HG03175 (cell line): ENCODE data around the gene ABCC3.
A peak's percentile ranks its signal among the peaks of the same experiment; 100 is the strongest.

Experiments used
- ATAC-seq: cut with Tn5 transposase; IDR thresholded peaks from one replicate; pipeline ENCODE4 v1.9.1; 2021; ENCODE audit warnings: mild to moderate bottlenecking, moderate library complexity; ENCODE audit not compliant: unreplicated experiment

Gene ABCC3

DNA sequence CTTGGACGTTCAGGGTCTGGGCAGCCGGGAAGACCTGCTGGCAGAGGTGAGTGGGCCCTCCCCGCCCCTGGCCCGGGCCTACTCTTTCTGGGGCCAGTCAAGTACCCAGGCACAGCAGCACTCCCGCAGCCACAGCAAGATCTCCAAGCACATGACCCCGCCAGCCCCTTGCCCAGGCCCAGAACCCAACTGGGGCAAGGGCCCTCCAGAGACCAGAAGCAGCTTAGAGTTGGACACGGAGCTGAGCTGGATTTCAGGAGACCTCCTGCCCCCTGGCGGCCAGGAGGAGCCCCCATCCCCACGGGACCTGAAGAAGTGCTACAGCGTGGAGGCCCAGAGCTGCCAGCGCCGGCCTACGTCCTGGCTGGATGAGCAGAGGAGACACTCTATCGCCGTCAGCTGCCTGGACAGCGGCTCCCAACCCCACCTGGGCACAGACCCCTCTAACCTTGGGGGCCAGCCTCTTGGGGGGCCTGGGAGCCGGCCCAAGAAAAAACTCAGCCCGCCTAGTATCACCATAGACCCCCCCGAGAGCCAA is 8.6 kb upstream of the ABCC3 start:
- ATAC-seq: no peak

DNA sequence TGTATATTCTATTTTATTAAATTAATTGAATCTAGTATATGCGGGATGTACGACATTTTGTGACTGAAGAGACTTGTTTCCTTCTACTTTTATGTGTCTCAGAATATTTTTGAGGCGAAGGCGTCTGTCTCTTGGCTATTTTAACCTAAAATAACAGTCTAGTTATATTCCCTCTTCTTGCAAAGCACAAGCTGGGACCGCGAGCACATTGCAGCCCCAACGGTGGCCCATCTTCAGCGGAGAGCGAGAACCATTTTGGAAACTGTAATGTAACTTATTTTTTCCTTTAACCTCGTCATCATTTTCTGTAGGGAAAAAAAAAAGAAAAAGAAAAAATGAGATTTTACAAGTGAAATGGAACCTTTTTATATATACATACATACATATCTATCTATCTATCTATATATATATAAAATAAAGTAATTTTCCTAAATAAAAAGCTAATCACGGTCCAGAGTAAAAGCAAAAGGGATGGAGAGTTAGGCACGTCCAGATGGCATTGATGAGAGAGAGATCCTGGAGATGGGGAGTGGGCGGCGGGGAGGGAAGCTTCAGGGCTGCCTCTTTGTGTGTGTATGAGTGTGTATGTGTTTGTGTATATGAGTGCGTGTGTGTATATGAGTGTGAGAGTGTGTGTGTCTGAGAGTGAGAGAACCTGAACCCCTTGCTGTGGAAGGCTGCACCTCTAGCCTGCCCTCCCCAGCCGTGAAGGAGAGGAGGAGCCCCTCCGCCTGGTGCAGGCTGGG is 7.5 kb upstream of the ABCC3 start:
- no peak for ATAC-seq

DNA sequence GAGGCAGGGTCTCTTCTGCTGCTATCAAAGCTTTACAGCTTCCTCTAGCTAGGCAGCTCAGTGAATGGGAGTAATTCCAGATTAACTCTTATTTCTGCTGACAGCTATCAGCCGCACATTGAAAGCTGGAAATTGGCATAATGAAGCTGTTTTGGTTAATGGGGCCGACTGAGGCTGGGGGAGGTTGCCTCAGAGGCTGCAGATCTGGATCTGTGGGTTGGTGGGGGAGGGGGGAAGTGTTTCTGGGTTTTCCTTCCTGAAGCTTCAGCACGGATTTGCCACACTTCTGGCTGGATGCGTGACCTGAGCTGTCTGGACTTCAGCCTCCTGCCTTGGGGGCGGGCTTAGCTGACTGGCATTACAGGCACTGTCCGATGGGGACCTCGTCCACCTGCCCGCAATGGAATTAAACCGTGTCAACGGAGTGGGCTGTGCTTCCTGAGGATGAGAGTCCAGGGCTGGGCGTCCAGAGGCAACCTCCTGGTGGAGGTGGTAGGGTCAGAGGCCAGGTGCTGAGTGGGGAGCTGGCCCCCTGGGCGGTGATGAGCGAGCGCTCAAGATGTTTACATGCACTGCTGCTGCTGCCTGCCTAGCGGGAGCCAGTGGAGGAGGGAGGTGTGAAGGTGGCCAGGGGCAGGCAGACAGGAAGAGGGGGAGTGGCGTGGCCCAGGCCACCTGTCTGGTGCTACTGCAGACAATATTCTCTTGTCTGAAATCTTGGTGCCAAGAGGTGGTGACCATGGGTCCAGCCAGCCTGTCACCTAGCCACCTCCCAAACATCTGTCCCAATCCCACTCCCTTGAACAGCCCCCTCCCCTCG is 6.7 kb upstream of the ABCC3 start:
- peak; percentile 46 for ATAC-seq

DNA sequence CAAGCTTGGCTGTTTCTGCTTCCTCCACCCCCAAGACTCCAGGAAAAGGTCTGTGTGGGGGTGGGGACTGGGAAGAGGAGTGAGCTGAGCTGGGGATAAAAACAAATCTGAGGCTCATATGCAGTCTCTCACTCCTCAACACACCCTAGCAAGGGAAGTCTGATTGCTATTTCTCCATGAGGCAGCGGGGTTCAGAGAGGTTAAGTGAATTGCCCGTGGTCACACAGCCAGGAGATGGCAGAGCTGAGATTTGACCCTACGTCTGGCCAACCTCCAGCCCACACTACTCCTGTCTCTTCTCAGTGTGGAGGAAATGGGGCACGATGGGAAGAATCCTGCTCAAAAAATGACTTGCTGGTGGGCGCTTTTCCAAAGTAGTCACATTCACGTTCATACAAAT is 4.8 kb upstream of the ABCC3 start:
- ATAC-seq: no peak

DNA sequence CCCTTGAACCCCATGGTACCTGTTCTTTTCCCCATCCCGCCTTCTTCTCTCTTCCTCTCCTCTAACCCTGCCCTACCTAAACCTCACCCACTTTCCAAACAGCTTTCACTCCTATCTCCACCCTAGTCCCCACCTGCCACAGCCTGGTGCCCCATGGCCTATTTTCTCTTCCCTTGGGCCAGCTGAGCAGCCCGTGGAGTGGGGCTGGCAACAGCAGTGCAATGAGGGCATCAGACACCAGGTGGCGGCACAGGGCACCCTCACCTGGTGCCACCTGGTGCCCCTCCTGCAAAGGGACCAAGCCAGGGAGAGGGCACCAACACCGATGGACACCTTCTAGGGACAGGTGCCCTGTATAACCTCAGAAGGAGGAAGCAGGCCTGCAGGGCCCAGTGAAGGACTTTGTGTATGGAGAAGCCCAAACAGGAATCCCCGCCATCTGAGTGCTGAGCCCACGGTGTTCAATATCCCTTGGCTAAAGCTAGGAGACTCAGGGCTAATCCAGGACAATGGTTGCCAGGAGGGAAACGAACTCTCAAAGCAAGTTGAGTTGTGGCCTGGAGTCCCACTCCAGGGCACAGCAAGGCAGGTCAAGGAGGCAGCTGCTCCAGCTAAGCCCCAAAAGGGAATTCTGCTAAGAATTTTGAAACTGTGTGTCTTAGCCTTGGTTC is 4.0 kb upstream of the ABCC3 start:
- ATAC-seq: no peak

DNA sequence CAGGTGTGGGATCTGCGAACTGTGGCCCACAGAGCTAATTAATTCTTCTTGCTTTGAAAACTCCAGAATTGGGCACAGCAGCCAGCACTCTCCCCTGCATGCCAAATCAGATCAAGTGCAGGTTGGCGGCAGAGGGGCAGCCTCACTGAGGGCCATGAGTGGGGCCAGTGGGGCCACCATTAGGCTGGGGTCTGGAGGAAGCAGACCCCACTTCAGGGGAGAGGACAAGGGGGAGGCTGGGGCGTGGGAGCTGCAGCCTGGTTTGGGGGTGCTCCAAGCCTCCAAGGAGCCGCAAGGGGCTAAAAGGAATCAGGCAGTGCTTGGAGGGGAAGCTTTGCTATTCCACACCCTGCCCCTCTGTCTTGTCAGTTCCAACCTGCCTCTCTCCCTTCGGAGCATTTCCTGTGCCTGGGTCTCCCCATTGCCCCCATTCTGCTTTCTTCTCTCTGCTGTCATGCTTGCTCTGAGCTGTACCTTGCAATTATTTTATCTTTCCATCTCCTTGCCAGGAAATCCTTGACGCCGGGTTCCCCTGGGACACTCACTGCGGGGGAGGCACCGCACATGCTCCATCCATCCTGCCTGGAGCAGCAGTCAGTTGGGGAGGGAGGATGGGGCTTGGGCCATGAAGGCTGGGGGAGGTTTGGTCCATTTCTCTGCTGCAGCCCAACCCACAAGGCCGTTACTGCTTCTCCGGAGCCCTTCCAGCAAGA is 3.3 kb upstream of the ABCC3 start:
- ATAC-seq: no peak

DNA sequence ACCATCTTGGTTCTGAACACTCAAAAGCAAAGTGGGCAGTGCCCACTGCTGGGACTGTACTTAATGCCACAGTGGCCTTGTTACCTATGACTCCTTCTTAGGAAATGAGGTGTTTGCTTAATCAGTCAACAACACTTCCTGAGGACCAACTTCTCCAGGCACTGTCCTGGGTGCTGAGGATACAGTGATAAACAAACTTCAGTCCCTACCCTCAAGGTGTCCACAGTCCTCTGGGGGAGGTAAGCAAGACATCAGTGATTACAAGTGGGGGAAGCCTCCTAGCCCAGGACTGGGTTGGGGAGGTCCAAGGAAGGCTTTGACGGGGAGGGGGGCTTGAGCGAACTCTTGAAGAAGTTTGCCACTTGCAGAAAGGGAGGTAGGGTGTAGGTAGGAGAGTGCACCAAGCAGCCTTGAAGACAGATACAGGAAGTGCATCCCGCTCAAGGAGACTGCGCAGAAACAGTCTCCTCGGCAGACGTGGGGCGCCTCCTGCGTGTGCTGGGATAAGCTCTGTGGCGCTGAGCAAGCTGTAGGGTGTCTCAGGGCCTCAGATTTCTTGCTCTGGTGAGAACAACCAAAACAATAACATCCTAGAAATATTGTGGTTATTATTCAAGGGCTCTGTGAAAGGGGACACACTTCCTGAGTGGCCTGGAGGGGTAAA is 2.6 kb upstream of the ABCC3 start:
- ATAC-seq: no peak

DNA sequence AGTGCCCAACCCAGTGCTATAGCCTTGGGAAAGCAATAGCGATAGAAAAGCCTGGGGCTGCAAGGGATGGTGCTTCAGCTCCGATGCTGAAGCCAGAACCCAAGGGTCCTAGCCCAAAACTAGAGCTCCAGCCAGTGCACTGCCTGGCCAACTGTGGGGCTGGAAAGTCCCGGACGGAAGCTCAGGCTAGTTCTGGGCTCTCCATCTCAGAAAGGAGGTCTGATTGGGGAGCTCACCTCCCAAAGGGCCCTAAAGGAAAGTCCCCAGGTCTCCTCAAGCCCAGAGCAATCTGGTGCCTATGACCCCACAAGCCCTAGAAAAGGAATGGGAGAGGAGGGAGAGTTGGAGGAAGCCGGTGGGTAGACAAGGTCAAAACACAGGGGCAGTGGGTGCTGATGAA is 2.0 kb upstream of the ABCC3 start:
- ATAC-seq: no peak

DNA sequence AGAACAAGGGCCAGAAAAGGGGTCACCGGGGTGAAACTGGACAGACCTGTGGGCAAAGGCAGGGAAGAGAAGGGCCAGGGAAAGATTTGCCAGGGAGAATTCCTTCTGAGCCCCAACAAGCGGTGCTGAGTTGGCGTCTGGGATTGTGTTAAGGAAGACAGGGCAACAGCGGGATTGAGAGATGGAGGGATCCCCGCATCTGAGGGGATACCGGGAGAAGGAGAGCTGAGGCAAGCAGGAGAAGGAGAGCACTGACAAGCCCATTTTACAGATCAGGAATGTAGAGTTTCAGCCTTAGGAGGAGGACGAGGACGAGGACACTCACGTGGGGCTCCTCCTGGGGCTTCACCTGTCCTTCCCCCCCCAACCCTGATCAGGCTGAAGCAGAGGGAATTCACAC is 998 bp upstream of the ABCC3 start:
- no peak for ATAC-seq

DNA sequence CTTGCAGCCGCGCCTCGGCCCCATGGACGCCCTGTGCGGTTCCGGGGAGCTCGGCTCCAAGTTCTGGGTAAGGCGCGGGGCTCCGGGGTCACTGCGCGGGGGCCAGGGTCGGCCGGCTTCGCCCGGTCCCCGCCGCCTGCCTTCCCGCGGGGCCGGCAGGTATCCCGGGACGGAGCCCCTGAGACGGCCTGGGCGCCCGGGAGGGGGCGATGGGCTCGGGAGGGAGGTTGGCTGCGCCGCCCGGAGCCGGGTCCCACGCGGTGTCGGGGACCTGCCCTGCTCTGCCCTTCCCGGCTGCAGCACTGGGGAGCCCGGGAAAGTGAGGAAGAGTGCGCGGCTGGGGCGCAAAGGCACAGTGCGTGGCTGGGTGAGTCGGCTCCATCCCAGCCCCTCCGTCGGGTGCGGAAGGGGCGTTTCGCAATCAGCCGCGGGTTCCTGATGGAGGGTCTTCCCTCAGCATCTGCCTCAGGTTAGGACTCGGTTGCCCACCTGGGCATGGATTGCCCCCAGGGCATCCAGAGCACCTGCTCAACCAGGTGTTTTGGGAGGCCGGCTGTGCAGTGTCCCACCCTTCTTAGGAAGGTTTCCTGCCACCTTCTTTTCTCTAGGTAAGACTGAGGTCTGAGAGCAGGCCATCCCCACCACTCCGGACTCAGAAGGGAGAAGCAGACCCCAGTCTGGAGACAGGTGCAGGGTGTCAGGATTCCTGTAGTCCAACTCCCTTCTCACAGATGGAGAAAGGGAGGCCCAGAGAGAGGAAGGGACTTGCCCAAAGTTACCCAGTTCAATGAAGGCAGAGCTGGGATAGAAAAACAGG is 442 bp downstream of the ABCC3 start:
- ATAC-seq: no peak

DNA sequence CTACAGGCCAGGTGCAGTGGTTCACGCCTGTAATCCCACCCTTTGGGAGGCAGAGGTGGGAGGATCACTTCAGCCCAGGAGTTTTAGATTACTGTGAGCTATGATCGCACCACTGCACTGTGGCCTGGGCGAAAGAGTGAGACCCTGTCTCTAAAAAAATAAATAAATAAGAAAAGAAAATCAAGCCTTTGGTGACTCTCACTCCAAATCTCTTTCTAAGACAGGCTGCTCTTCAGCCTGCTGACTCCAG is 976 bp downstream of the ABCC3 start:
- ATAC-seq: no peak

DNA sequence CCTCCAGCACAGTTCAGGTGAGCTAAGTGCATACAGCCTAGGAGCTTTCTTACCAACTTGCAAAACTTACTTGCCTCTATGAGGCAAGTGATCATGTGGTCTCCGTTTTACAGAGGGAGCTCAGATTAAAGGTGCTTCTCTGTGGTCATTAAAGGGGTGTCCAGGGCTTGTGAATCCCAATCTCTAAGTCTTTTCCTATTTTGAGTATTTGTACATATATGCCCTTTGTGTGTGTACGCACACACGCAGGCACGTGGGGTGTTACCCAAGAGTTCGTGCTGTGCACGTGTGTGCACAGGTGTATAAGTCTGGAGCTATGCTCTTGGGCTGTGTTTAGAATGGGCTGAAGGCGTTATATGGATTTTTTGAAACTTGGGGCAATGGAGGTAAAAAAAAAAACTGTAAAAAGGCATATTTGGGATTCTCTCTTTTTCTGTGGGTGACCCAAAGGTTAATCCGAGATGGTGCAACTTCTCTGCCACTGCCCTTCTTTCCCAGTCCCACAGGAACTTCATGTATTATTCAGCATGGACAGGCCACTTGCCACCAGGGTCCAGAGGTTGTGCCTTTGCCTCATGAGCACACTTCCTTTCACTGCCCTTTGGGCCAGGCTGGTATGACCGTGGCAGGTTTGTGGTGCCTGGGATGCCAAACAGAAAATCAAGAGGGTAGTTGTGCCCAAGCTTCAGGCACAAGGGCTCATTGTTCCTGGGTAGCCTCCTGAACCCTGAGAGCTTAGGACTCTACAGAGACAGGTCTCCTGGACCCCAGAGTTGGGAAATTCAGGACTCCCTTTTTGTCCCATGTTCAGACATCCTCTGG is 1.5 kb downstream of the ABCC3 start:
- ATAC-seq: no peak

DNA sequence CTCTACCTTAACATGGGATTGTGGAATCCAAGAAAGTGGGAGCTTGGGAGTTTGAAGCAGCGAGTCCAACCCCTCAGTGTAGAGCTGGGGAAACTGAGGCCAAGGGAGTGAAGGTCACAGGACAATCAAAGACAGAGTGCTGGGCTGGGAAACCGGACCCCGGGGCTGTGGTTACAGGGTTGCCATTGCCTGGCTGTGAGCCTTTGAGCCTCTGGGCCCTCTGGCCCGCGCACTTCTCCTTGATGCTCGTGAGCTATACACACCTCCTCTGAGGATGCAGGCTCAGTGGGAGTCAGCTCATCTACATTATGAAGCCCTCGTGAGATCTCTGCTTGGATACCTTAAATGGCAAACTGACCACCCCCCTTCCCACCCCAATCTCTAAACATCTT is 2.1 kb downstream of the ABCC3 start:
- no peak for ATAC-seq

DNA sequence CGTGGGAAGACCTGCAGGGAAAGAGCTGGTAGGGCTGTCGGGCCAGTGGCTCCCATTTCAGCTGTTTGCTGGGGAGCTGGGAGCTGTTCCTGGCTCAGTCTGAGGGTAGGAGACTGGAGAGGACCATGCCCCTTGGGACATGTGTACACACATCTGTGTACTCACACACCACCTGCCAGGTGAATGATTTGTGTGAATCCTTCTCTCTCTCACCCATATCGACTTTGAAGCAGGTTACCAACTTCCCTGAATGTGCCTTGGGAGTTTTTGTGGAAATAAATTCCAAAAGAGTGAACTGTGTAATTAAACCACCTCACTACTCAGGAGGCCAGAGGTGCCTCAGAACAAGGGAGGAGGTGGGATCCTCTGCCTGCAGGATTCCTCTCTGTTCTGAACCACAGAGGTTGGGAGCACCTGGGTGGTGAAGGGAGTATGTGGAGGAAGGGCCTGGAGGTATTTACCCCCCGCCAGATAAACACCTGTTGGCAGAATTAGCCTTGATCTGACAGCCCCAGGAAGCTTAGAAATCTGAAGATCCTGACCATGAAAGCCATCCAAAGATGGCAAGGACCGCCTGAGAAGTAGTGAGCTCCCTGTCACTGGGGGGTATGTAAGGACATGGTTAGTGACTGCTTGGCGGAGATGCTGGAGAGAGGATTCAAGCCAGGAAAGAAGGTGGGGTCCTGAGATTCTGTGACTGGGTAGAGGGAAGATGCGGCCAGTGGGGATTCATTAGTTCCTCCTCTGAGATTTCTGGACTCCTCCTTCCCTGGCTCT is 3.3 kb downstream of the ABCC3 start:
- ATAC-seq: no peak

DNA sequence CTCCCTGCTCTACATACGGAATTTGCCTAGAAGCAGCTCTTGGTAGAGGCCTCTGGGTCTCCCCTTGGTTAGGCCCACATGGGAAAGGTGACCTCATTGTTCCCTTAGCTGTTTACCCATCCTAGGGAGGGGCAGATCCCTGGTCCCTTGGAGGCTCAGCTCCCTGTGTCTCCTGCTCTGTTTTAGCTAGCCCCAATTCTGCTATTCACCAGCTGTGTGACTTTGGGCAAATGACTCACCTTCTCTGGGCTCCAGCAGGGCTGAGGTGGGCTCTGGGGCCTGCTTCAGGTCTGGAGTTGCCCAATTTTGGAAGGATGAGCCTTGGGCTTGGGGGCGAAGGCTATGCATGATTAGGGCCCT is 3.9 kb downstream of the ABCC3 start:
- no peak for ATAC-seq

DNA sequence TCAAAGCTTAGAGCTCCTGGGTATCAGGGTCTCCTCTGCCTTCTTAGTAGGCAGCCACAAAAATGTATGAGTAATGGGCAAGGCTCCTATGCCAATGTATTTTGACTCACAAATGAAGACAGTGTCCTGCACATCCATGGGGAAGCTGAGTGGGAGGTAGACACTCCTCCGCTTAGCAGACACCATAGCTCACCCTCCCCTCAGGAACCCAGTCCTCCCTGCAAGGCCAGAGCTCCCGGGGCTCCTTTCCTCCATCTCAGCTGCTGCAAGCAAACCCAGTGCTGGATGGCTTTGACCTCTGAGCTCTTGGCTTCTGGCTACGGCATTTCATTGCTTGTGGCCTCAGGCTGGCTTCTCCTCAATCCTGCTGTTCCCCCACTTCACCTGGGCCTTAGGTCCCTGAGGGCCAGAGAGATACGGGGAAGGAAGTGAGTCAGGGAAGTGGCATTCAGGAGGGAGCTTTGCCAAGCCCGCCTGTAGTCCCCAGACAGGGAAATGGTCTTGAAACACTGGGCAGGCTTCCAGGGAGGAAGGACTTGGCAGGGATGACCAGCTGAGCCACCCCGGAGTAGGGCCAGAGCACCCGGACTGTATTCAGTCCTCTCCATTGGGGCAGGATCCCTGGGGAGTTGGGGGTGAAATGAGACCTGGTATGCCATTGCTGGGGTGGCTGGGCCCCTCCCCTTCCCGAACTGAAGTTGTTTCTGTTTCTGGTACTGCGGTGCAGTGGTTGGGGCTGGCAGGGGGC is 4.5 kb downstream of the ABCC3 start:
- no peak for ATAC-seq

DNA sequence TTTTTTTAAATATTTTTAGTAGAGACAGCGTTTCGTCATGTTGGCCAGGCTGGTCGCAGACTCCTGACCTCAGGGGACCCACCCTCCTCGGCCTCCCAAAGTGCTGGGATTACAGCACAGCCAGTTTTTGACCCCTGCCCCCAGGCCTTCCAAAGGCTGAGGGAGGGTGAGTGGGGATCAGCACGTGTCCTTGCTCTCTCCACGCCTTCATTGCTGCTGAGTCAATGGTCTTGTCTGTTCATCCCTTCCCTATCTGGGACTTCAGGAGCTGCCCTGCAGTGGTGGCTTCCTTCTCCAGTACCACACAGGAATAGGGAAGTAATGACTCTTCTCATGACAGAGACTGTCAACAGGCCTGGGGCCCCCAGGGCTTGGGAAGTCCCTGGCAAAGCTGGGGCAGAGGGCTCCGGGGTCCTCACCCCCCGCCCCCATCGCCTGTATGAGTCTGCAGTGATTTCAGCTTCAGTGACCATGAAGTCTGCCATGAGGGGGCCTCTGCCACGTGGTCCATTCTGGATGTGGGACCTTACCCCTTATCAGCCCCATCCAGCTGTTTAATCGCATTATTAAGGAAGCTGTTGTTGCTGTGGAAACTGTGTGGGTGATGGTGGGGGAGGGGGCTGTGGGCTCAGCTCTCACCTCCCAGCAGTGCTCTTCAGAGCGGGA is 6.1 kb downstream of the ABCC3 start:
- ATAC-seq: no peak
